Stimulated activated CD8-positive, alpha-beta memory T cell treated with anti-CD3 and anti-CD28 coated beads, Interleukin-4, amount 100 ng/mL, for 24 hours (primary cell): ENCODE results near the gene SERPINH1.

Experiments
- DNase-seq: peaks from one replicate; pipeline ENCODE4 v3.0.0-alpha.2; 2020; ENCODE audit warnings: low read depth

The SERPINH1 gene

DNA sequence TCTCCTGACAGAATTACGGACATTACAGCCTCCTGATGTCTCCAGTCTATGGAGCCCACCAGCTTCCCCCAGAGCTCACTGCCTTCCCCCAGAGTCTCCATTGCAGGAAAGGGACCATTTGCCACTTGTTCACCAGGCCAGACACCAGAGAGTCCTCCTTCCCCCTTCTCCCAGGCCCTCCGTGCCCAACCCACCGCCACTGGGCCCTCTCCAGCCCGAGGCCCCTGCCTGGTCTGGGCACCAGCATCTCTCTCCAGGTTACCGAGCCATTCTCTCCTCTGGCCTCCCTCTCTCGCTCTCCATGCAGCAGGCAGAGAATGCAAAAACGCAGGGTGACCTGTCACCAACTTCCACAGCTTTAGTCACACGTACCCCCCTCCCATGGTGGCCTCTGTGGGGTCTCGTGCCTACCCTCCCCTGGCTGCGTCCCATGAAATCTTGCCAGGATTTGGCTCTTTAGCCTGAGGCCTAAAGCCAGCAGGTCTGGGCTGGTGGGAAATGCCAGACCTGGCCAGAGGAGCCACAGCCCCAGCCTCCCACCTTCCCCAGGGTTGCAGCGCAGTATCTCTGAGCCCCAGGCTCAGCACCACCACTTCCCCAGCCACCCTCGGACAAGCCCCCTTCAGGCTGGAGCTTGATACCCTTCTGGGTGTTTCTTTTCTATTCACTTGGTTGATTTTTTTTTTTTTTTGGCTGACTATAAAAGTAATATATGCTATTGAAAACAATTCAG, 6.8 kb upstream of the SERPINH1 start:
- DNase-seq = no peak

DNA sequence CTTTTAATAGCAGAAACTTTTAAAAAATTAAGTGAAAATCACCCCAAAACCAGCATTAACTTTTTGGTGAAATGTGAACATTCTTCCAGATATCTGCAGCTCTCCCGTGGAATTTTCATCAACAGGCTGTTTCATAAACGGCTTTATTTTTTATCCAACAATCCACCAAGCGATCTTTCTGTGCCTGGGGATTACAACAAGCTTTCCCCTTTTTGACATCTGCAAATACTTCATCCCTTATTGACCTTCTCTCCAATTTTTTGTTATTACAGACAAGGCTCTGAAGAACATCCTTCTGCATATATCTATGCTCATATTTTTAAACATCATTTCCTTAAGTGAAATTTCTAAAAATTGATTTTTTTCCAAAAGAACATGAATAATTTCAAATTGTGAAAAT, 5.8 kb upstream of the SERPINH1 start:
- no peak for DNase-seq

DNA sequence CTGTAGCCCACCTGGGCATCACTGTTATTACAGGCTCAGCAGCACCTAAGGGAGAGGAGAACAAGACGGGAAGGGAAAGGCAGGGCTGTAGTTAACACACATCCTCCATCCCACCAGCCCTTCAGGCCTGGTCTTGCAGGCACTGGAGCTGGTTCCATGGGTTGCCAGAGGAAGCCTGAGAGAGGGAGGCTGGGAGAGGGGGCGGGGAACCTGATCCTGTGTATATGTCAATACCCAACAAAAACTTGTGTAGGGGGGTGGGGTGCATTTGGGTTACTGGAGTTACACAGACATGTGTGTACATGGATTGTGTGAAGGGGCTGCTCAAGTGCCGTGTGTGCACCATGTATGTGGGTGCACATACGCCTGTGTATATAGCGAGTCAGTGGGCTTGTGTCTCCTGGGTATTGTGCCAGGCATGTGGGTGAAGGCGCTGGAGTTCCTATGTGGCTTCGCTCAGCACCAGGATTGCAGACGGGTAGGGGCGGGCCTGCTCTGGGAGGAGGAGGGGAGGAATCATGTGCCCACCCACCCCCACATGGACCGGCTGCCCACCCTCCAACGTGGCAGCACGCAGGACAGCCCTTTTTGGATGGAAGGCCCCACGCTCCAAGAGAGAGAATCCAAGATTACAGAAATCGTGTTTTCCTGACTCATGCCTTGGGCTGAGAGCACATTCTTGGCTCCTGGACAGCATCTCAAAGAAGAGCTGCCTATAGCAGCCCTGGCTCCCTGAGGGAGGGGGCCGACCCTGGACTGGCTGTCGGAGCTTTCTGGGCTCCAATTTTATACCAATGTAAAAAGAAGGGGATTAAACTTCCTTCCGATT, 4.2 kb upstream of the SERPINH1 start:
- DNase-seq = no peak

DNA sequence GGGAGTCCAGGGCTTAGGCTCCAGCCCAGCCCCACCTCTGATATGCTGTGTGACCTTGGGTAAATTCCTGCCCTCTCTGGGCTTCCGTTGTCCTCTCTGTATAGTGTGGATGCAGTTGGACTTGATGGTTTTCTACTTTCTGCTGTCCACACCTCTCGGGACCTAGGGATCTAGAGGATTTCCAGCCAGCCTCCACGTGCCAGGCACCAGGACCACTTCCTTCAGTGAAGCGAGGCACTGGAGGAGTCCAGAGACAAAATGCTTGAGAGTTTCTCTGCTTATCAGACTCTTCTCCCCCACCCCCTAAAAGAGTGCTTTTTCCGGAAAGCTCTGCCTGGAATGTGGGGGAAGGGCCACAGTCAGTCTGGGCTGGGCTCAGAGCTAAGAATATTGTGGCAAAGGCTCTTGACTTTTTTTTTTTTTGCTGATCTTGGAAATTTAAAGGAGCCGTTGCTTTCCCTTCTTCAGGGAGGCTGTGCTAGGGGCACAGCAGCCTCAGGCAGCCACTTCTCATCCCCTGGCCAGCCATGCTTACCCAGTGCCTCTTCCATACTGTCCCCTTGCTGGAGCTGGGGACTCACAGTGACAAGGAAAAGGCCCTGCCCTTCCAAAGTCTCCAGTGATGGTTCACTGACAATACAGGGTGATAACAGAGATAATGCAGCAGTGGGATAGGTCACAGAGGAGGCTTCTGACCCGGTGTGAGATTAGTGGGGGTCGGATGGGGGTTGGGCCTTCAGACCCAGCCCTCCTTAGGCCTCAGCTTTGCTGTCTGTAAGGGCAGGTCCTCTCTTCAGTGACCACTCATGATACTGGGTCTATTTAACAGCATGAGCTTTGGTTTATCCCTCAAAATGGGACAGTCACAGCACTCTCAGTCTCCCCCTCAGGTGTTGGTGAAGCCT, 2.9 kb upstream of the SERPINH1 start:
- DNase-seq = no peak

DNA sequence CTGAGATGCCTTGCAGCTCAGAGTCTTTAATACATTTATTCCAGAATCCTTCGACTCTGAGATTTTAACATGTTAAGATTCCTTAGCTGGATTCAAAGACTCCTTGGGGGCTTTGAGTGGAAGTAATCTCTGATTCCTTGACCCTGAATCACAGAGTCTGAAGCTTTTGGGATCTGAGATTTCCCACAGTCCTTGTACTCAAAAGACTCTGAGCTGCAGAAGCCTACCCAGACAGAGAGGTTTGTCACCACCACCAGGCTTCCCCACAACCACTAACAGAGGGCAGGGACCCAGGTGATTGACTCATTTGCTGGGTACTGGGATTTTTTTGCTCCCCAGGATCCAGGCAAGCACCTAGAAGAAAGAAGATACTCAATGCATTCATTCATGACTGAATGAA, 1.4 kb upstream of the SERPINH1 start:
- DNase-seq = no peak

DNA sequence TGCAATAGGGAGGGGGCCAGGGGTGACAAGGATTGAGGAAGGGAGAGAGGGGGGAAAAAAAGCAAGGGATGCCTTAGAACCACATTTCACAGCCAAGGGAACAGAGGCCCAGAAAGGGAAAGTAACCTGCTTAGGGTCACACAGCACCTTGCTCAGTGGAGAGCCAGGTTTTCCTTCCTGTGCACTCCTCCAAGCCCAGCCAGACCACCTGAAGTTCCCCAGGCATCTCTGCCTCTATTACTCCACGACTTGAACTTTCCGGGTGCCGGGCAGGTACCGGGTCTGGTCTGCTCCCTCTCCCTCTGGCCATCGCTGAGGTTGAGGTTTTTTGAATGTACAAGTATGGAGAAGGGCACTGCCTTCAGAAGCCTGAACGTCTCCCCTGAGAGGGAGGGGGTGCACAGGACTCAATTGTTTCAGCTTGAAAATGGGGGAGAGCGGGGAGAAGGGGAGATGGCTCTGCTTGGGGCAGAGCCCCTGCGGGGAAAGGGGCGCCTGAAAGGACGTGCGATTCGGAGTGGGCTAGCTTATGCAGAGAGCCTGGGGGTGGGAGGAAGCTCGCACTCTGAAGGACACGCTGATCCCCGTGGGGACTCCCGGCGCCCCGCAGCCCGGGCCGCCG, 516 bp upstream of the SERPINH1 start:
- no peak for DNase-seq

DNA sequence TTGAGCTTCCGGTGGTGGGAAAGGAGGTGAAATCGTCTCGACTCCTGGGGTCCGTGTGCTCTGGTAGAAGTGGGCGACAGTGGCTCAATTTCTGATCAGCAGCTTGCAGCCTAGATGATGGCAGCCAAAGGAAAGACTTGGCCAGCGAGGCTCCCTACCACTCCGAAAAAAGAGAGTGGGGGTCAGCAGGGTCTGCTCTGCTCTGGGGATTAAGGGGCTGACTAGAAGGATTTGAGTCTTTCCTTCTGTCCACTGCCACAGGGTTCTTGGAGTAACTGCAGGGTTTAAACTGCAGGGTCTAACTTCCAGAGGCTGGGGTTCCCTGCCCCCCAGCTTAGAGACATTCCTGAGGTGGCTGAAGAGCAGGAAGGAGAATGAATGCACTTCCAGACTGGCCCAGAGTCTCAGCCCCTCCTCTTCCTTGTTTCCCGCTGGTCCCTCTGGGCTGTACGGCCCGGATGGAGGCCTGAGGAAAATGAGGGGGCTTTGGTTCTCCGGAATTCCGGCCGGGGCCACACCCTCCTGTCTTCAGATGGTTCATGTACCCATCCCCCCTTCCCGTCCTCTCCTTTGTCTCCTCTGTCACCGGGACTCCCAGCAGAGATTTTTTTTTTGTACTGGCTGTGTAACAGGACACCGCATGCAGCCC, 907 bp downstream of the SERPINH1 start:
- no peak for DNase-seq

DNA sequence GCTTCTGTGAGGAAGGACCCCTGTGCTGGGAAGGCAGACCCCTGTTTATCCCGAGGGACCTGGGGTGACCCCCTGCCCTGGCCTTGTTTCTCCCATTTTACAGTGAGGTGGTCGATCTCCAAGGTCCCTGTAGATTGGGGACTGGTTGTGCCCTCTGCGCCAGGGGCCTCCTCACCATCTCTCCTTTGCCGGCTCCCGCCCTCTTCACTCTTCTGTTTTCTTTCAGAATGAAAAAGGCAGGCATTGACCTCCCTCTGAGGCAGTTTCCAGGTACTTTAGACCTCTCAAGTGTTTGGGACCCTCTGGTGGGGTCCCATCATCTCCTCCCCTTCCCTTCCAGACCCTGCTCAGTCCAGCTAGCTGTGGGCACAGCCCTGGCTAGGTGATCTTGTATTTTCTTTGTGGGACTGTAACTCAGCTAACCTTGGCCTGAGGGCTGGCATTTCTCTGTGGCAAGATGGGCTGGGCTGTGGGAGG, 1.5 kb downstream of the SERPINH1 start:
- no peak for DNase-seq

DNA sequence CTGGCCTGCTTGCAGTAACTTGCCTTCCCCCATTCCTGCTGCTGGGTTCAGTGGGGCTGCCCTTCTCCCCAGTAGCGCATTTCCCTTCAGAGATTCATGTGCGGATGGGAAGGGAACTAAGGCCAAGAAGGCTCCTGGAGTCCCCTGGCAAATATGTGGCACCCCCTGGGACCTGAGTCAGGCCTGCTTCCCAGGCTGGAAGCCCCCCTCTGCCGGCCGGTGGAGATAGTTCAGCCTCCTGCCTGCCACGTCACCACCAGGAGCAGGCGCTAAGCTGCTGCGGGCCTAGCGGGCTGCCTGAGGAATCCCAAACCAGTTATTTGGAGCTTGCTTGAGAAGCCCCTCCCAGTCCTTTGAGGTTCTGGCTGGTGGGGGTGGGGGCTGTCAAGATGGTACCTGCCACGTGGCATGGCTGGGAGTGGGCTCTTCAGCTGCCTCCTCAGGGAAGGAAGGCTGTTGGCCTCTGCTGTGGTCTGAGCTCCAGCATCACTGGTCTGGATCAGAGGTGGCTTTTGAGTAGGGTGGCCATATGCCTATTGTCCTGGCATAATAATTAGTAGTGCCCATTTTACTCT, 2.0 kb downstream of the SERPINH1 start:
- no peak for DNase-seq

DNA sequence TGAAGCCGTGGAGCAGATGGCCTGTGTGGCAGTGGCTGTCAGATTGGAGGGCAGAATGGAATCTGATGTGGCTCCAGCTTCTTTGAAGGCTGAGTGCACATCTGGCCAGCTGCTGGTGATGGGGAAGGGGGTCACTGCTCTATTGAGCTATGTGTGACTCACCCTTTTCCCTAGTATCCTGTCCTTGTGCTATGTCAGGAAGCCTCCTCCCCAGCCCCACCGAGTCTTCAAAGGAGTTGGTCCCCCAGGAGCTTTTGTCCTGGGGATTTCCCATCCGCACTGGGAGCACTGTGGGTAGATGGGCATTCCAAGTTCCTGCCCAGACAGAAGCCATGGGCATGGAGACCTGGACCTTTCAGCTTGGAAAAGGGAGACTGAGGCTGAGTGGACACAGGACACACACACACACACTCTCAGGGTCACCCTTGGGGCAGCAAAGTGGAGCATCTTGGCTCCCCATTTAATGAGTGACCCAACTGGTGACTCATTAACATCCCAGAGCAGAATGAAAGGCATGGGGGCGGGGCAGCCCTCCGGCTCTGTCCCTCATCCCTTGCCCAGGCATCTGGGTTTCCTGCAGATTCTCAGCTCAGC, 3.3 kb downstream of the SERPINH1 start:
- no peak for DNase-seq

DNA sequence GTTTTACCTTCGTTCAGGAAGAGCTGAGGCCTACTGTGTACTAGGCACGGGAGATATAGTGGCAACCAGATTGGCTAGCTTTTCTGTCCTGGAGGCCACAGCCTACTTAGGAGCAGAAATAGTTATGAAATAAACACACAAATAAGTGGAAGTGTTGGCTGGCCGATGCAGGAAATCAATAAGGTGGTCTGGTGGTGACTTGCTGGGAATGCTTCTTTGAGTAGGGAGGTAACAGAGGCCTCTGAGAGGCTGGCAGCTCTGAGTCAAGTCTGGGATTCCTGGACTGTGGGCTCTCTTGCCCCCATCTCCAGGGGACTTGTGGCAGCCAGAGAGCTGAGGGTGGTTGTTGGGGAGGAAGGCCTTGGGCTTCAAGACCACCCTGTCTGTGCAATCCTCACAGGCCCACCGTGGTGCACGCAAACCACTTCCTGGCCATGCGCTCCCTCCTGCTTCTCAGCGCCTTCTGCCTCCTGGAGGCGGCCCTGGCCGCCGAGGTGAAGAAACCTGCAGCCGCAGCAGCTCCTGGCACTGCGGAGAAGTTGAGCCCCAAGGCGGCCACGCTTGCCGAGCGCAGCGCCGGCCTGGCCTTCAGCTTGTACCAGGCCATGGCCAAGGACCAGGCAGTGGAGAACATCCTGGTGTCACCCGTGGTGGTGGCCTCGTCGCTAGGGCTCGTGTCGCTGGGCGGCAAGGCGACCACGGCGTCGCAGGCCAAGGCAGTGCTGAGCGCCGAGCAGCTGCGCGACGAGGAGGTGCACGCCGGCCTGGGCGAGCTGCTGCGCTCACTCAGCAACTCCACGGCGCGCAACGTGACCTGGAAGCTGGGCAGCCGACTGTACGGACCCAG, 4.1 kb downstream of the SERPINH1 start:
- no peak for DNase-seq

DNA sequence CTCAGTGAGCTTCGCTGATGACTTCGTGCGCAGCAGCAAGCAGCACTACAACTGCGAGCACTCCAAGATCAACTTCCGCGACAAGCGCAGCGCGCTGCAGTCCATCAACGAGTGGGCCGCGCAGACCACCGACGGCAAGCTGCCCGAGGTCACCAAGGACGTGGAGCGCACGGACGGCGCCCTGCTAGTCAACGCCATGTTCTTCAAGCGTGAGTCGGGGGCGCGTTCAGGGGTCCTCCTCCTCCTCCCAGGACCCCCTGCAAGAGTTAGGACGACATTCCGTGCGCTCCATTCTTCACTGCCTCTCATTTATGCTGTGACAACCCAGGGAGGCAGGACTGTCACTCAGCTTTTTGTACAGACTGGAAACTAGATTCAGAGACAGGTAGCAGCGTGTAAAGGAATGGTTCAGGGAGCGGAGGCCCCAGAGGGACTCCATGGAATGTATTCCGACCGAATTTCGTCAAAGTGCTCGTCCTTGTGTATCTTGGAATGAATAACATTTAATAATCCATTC, 4.8 kb downstream of the SERPINH1 start:
- no peak for DNase-seq

DNA sequence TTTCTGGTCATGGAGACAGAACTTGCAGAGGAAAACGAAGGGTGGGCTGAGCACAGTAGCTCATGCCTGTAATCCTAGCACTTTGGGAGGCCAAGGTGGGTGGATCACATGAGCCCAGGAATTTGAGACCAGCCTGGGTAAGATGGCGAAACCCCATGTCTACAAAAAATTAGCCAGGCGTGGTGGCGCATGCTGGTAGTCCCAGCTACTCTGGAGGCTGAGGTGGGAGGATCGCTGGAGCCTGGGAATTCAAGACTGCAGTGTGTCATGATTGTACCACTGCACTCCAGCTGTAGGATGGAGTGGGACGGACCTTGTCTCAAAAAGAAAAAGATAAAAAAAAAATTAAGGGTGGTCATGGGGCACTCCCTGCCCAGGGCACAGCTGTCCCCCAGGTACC, 5.9 kb downstream of the SERPINH1 start:
- no peak for DNase-seq

DNA sequence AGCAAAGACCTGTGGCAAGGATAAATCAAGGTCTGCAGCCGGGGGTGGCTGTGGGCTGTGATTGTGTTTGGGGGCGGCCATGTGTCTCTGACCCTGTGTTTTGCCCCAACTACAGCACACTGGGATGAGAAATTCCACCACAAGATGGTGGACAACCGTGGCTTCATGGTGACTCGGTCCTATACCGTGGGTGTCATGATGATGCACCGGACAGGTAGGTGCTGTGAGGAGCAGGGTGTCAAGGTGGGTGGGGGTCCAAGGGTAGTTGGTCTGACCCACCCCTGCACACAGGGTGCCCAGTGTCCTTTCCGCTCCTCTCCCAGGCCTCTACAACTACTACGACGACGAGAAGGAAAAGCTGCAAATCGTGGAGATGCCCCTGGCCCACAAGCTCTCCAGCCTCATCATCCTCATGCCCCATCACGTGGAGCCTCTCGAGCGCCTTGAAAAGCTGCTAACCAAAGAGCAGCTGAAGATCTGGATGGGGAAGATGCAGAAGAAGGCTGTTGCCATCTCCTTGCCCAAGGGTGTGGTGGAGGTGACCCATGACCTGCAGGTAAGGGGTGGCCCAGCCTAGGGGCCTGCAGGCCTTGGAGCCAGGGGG, 6.7 kb downstream of the SERPINH1 start:
- DNase-seq = no peak

DNA sequence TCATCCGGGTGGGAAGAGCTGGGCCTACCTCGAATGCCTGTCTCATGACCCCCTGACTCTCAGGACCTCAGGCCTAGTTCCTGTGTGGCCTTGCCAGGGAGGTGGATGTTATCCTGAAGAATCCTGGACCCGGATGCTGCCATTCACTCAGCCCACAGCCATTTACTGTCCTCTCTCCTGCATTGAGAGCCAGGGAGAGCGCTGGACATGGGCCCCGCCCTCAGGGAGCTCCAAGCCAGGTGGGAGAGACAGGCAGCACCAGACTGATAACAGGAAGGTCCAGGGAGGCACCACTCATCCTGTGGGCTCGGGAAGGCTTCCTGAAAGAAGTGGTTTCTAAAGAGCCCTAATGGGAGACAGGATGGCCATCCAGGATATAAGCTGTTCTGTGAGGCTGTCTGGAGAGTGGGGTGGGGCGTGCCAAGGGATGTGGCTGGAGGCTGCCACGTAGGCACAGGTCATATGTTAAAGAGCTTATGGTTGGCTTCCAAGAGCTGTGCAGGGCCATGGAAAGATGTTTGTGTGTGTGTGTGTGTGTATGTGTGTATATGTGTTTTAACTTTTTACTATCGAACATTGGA, 8.6 kb downstream of the SERPINH1 start:
- no peak for DNase-seq

DNA sequence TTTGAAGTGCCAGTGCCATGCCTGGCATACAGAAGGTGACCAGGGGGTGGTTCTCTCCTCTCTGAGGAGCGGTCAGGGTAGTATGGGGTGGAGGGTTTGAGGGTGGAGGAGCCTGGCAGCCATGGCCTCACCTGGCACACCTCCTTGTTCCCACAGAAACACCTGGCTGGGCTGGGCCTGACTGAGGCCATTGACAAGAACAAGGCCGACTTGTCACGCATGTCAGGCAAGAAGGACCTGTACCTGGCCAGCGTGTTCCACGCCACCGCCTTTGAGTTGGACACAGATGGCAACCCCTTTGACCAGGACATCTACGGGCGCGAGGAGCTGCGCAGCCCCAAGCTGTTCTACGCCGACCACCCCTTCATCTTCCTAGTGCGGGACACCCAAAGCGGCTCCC, 9.6 kb downstream of the SERPINH1 start:
- no peak for DNase-seq

DNA sequence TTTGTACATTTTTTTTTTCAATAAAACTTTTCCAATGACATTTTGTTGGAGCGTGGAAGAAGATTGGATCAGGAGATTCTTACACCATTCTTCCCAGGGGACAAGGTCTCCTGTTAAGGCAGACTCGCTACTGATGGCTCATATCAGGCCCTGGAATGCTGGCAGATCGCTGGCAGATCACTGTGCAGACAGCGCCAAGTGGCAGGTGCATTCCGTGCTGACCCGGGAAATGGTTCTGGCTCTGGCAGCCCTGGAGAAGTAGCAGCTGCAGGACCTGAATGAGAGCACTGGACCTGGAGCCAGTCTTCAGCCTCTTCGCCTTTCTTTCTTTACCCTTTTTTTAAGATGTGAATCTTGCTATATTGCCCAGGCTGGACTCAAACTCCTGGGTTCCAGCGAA, 10.7 kb downstream of the SERPINH1 start:
- DNase-seq = no peak

DNA sequence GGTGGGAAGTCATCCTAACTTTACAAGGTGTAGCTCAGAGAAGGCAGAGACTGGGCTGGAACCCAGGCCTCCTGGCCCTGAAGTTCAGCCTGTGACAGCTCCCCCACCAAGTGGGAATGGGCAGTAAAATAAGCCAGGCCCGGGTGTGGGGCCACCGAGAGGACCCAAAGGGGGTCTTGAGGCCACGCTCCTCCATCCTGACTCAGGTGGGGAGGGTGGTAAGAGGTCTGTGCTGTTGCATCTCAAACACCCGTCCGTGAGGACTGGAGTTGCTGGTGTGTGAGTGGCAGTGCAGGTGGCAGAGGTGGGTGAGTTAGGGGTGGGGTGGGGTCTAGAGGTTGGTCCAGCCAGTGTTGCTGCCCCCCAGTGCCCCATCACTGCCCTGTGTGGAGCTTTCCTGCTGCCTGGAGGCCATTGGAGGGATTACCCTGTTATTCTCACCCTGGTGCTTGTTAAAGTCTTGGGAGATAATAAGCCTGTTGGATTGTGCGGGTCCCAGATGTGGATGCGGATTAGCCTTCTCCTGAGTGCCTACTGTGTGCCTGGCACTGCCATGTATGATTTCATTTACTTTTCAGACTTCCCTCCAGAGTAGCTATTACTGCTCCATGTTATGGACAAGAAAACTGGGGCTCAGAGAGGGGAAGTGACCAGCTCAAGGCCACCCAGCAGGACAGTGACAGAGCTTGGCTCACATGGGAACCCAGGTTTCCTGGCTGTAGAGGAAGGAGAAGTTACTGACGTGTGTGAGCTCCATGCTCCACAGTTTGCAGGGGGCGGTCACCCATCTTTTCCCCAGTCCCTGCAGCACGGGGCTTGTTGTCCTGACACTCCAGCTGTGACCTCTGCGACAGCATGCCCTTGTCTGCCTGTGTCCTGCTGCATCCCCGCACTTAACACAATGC, 12.9 kb downstream of the SERPINH1 start:
- no peak for DNase-seq
